Testis (tissue), 2 donors: Measurements from ENCODE around the gene DNAJC4.

Experiments used
- CTCF ChIP-seq, 3 experiments: fragments of 450-650 bp in 2 of 3; fragments of 200-600 bp in 1 of 3; sonication (generic) in 1 of 3; IDR thresholded peaks; one replicate each; pipeline ENCODE4 v1.5.1; 2016 to 2019; ENCODE audit warnings: antibody characterized with exemption in 3 of 3, mild to moderate bottlenecking in 2 of 3, moderate library complexity in 1 of 3
- POLR2A ChIP-seq: fragments of 450-650 bp; IDR thresholded peaks from one replicate; pipeline ENCODE4 v1.6.1; 2017; ENCODE audit warnings: antibody characterized with exemption, mild to moderate bottlenecking, moderate library complexity

- TF ChIP-seq CTCF (IDR thresholded peaks at IDR 0.05): no peak
- no peak for TF ChIP-seq POLR2A
Measured at GRCh38 chr11:64259533-64260067, 29.3 kb downstream of the DNAJC4 start.
